ENCODE results near the gene C1QTNF7. TPM values are rescaled to one million over a fixed set of nuclear protein-coding genes. Genes with fewer than 3 reads are reported as not detected.

Gene C1QTNF7
- polyA plus RNA-seq, 1 of the 3 experiments (the other 2 are of a cell fraction), result not detected

- H3K9ac ChIP-seq, result no peak overlapping the region
- H3K27me3 ChIP-seq (ENCODE audit: insufficient read depth), result no peaks in the 10 kb centered on the region
- H4K20me1 ChIP-seq (ENCODE audit: insufficient read depth), result no peaks in the 10 kb centered on the region
- H3K9me2 ChIP-seq, result no peaks in the 10 kb centered on the region
- no peak for TF ChIP-seq POLR2AphosphoS5 (IDR thresholded peaks at IDR 0.05; ENCODE audit: low read depth, low read length)
- no peak for TF ChIP-seq MEF2A (IDR thresholded peaks at IDR 0.05; ENCODE audit: borderline replicate concordance, low read depth)
- TF ChIP-seq SIN3A (IDR thresholded peaks at IDR 0.05; ENCODE audit: borderline replicate concordance, low read depth, low read length), result no peak
- no peak for TF ChIP-seq MAX (IDR thresholded peaks at IDR 0.05; ENCODE audit: low read depth)
- TF ChIP-seq RCOR1 (IDR thresholded peaks at IDR 0.05; ENCODE audit: low read length), result no peak
- peaks cover 0 to 28% of the 10 kb centered on the region in 2 experiments; a peak in 3 of 4 replicates for H3K4me1 ChIP-seq (ENCODE audit: control insufficient read depth in 1 of 2, insufficient read depth in 2 of 2, low read depth in 1 of 2, low read length in 1 of 2)
- H3F3A ChIP-seq (replicated peaks; ENCODE audit: insufficient read depth), result peaks cover 25% of the 10 kb centered on the region
- peak overlapping the region; percentile 69 to 80; a peak in 3 of 4 replicates for H3K27ac ChIP-seq (ENCODE audit: low read depth in 2 of 2, low read length in 1 of 2)
- H3K9me3 ChIP-seq, result no peaks in the 10 kb centered on the region
- no peaks in the 10 kb centered on the region for H3K36me3 ChIP-seq (replicated peaks in 1 of 2; ENCODE audit: control insufficient read depth in 1 of 2, insufficient read depth in 2 of 2, low read length in 1 of 2)
- ChIA-PET CTCF (interaction anchor here (0.7 to 1.0 kb wide), 2 partner anchors 105 to 220 kb away, joined by 3 read pairs; no protein-coding TSS in a partner anchor), POLR2A (no interaction called here)
- H3K79me2 ChIP-seq (ENCODE audit: insufficient read depth), result no peaks in the 10 kb centered on the region
- 36% methylated on average over 1 of the region's 1 CpG for WGBS (ENCODE audit: low lambda C conversion rate)
- peak overlapping the region; percentile 64 for H3K4me2 ChIP-seq
- H3K4me3 ChIP-seq (ENCODE audit: low read depth in 2 of 2, low read length in 1 of 2), result peak overlapping the region in 1 of 2 experiments; percentile 7; a peak in 1 of 4 replicates
- DNase-seq, result no peak
- H2AFZ ChIP-seq (ENCODE audit: low read depth), result no peak overlapping the region; the same call in 1 of the 2 replicates
Observed at GRCh38 chr4:15451181-15451865, 23.5 kb downstream of the C1QTNF7 start.

GRCh38 chr4:15451866-15452765 lies 24.3 kb downstream of the C1QTNF7 start:
- WGBS (ENCODE audit: low lambda C conversion rate), result 2% methylated on average over 4 of the region's 4 CpGs
- CTCF ChIA-PET, result interaction anchor here (0.7 to 1.0 kb wide), 2 partner anchors 106 to 220 kb away, joined by 3 read pairs; no protein-coding TSS in a partner anchor
- Histone ChIP-seq H3F3A (replicated peaks; ENCODE audit: insufficient read depth) (peaks cover 25% of the 10 kb centered on the region), H3K9me2 (no peaks in the 10 kb centered on the region), H3K79me2 (ENCODE audit: insufficient read depth) (no peaks in the 10 kb centered on the region), H3K4me2 (peak overlapping the region; percentile 64), H3K4me3 (ENCODE audit: low read depth in 2 of 2, low read length in 1 of 2) (peak overlapping the region in 1 of 2 experiments; percentile 7; a peak in 1 of 4 replicates), H3K27ac (ENCODE audit: low read depth in 2 of 2, low read length in 1 of 2) (peak overlapping the region; percentile 69 to 80; a peak in 3 of 4 replicates), H3K36me3 (replicated peaks in 1 of 2; ENCODE audit: control insufficient read depth in 1 of 2, insufficient read depth in 2 of 2, low read length in 1 of 2) (no peaks in the 10 kb centered on the region), H3K9me3 (no peaks in the 10 kb centered on the region), H4K20me1 (ENCODE audit: insufficient read depth) (no peaks in the 10 kb centered on the region), H3K9ac (no peak overlapping the region), H3K27me3 (ENCODE audit: insufficient read depth) (no peaks in the 10 kb centered on the region), H3K4me1 (ENCODE audit: control insufficient read depth in 1 of 2, insufficient read depth in 2 of 2, low read depth in 1 of 2, low read length in 1 of 2) (peaks cover 3 to 28% of the 10 kb centered on the region in 2 experiments; a peak in 3 of 4 replicates), H2AFZ (ENCODE audit: low read depth) (no peak overlapping the region; the same call in 1 of the 2 replicates)
- POLR2A ChIA-PET, result no interaction called here
- DNase-seq, result no peak
- TF ChIP-seq FOSL2 (IDR thresholded peaks at IDR 0.05; ENCODE audit: borderline replicate concordance, low read depth) (peak; percentile 49), TEAD4 (IDR thresholded peaks at IDR 0.05; ENCODE audit: borderline replicate concordance, insufficient read depth) (peak; percentile 95), ELF1 (IDR thresholded peaks at IDR 0.05) (no peak), TCF12 (IDR thresholded peaks at IDR 0.05) (peak; percentile 95), SMC3 (IDR thresholded peaks at IDR 0.05; ENCODE audit: low read depth, low read length) (no peak), TAF1 (IDR thresholded peaks at IDR 0.05; ENCODE audit: borderline replicate concordance, low read depth, low read length) (no peak; the same call in 1 of the 2 replicates), RXRA (IDR thresholded peaks at IDR 0.05; ENCODE audit: borderline replicate concordance, low read depth) (peak; percentile 13; the same call in 1 of the 2 replicates), EZH2phosphoT487 (IDR thresholded peaks at IDR 0.05; ENCODE audit: borderline replicate concordance, low read depth) (no peak), SIN3A (IDR thresholded peaks at IDR 0.05; ENCODE audit: borderline replicate concordance, low read depth, low read length) (no peak), CHD2 (IDR thresholded peaks at IDR 0.05; ENCODE audit: low read length, partially characterized antibody) (no peak), MEF2A (IDR thresholded peaks at IDR 0.05; ENCODE audit: borderline replicate concordance, low read depth) (peak; percentile 32; the same call in 1 of the 2 replicates), NFIC (IDR thresholded peaks at IDR 0.05; ENCODE audit: borderline replicate concordance) (peak; percentile 46), MAX (IDR thresholded peaks at IDR 0.05; ENCODE audit: low read depth) (no peak), GABPA (IDR thresholded peaks at IDR 0.05; ENCODE audit: low read depth) (no peak), YY1 (IDR thresholded peaks at IDR 0.05; ENCODE audit: low read depth) (no peak; the same call in 1 of the 2 replicates)
- TF ChIP-seq, protein P1, sequence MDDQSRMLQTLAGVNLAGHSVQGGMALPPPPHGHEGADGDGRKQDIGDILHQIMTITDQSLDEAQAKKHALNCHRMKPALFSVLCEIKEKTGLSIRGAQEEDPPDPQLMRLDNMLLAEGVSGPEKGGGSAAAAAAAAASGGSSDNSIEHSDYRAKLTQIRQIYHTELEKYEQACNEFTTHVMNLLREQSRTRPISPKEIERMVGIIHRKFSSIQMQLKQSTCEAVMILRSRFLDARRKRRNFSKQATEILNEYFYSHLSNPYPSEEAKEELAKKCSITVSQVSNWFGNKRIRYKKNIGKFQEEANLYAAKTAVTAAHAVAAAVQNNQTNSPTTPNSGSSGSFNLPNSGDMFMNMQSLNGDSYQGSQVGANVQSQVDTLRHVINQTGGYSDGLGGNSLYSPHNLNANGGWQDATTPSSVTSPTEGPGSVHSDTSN (IDR thresholded peaks at IDR 0.05), result peak; percentile 84
- TF ChIP-seq, protein P2, sequence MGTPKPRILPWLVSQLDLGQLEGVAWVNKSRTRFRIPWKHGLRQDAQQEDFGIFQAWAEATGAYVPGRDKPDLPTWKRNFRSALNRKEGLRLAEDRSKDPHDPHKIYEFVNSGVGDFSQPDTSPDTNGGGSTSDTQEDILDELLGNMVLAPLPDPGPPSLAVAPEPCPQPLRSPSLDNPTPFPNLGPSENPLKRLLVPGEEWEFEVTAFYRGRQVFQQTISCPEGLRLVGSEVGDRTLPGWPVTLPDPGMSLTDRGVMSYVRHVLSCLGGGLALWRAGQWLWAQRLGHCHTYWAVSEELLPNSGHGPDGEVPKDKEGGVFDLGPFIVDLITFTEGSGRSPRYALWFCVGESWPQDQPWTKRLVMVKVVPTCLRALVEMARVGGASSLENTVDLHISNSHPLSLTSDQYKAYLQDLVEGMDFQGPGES (IDR thresholded peaks at IDR 0.05; ENCODE audit: low read depth, low read length), result no peak
- TF ChIP-seq, protein P3, sequence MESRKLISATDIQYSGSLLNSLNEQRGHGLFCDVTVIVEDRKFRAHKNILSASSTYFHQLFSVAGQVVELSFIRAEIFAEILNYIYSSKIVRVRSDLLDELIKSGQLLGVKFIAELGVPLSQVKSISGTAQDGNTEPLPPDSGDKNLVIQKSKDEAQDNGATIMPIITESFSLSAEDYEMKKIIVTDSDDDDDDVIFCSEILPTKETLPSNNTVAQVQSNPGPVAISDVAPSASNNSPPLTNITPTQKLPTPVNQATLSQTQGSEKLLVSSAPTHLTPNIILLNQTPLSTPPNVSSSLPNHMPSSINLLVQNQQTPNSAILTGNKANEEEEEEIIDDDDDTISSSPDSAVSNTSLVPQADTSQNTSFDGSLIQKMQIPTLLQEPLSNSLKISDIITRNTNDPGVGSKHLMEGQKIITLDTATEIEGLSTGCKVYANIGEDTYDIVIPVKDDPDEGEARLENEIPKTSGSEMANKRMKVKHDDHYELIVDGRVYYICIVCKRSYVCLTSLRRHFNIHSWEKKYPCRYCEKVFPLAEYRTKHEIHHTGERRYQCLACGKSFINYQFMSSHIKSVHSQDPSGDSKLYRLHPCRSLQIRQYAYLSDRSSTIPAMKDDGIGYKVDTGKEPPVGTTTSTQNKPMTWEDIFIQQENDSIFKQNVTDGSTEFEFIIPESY (IDR thresholded peaks at IDR 0.05; ENCODE audit: borderline replicate concordance, low read depth), result no peak

Measured in SK-N-SH (cell line).